Upper lobe of right lung (tissue), 1 donor: ENCODE data around the gene FAM53A. TPM values are rescaled to one million over a fixed set of nuclear protein-coding genes. Genes with fewer than 3 reads are reported as not detected.

Source experiments
- ATAC-seq: fragments of 200-7000 bp; cut with Tn5 transposase; one replicate; pipeline ENCODE4 v1.9.1; 2020; ENCODE audit warnings: mild to moderate bottlenecking, moderate library complexity
- DNase-seq: peaks from one replicate; pipeline ENCODE4 v3.0.0-alpha.2; 2020
- H3K27ac ChIP-seq: fragments of 200-600 bp; one replicate; pipeline ENCODE4 v1.8.0; 2022
- H3K27me3 ChIP-seq: fragments of 200-600 bp; one replicate; pipeline ENCODE4 v1.8.0; 2022; ENCODE audit warnings: mild to moderate bottlenecking
- H3K36me3 ChIP-seq: fragments of 200-600 bp; one replicate; pipeline ENCODE4 v1.8.0; 2022
- H3K4me1 ChIP-seq: fragments of 200-600 bp; one replicate; pipeline ENCODE4 v1.8.0; 2022
- H3K4me3 ChIP-seq: fragments of 200-600 bp; one replicate; pipeline ENCODE4 v1.8.0; 2022; ENCODE audit warnings: mild to moderate bottlenecking
- H3K9me3 ChIP-seq: fragments of 200-600 bp; one replicate; pipeline ENCODE4 v1.8.0; 2022
- intact Hi-C: fragments of 100-400 bp; cut with DNase I; formaldehyde crosslinking; loops from one replicate; pipeline ENCODE4 v1.11.0; 2022
- total RNA-seq: library from RNA; stranded (reverse); fragmentation: NEBNext Ultra II Directional; extraction: Animal tissue kit (Norgen Biotek cat#: 25700); gene quantifications from one replicate; pipeline ENCODE4 v1.2.1, GENCODE V29; 2021
- TF ChIP-seq, protein P1 (sequence below): fragments of 200-600 bp; IDR thresholded peaks from one replicate; pipeline ENCODE4 v1.8.0; 2022; ENCODE audit warnings: antibody characterized with exemption
- donor health status: DM: no; HTN: yes; CAD: no; lungs with severe emphysema.

FAM53A gene
- total RNA-seq, 1 donor from 2014 or later = 2.8 TPM

DNA sequence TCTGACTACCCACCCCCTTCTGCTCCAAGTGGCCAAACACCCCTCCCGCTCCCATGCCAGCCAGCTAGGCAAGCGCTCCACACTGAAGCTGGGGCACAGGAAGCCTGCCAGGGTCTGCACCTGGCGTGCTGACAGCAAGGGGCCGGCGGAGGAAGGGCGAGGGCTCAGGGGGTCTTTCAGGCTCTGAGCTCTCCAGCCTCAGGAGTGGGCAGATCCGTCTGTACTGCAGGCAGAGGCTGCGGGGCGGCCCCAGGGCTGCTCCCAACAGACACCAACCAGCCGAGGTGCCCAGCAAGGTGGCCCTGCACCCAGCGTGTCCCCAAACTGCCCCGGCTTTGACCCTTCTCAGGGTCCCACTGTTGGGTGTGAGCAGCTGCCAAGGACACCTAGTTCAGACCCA is 14.8 kb downstream of the FAM53A start:
- Histone ChIP-seq H3K9me3 (no peaks in the 10 kb centered on the region), H3K27ac (no peak overlapping the region), H3K36me3 (no peaks in the 10 kb centered on the region), H3K27me3 (no peaks in the 10 kb centered on the region), H3K4me1 (no peaks in the 10 kb centered on the region), H3K4me3 (no peak overlapping the region)
- TF ChIP-seq, protein P1, sequence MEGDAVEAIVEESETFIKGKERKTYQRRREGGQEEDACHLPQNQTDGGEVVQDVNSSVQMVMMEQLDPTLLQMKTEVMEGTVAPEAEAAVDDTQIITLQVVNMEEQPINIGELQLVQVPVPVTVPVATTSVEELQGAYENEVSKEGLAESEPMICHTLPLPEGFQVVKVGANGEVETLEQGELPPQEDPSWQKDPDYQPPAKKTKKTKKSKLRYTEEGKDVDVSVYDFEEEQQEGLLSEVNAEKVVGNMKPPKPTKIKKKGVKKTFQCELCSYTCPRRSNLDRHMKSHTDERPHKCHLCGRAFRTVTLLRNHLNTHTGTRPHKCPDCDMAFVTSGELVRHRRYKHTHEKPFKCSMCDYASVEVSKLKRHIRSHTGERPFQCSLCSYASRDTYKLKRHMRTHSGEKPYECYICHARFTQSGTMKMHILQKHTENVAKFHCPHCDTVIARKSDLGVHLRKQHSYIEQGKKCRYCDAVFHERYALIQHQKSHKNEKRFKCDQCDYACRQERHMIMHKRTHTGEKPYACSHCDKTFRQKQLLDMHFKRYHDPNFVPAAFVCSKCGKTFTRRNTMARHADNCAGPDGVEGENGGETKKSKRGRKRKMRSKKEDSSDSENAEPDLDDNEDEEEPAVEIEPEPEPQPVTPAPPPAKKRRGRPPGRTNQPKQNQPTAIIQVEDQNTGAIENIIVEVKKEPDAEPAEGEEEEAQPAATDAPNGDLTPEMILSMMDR = no peak
- DNase-seq (no peak), ATAC-seq (no peak)
- intact Hi-C loops = no loop called here

DNA sequence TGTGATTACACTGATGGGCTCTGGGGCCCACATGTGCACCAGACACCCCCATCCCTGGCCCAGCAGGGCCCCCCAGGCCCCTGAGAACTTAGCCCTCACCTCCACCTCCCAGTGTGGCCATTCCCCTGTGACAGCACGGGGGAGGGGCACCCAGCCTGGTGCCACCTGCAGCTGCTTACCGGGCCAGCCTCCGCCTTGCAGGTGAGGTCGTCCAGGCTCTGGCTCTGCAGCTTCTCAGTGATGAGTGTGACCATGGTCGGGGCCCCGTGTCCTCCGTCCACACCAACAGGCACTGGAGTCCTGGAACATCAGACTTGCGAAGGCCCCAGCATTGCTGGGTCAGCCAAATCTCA is 15.6 kb downstream of the FAM53A start:
- Histone ChIP-seq H3K27ac (no peak overlapping the region), H3K4me3 (no peak overlapping the region), H3K36me3 (no peaks in the 10 kb centered on the region), H3K27me3 (no peaks in the 10 kb centered on the region), H3K4me1 (no peaks in the 10 kb centered on the region), H3K9me3 (no peaks in the 10 kb centered on the region)
- DNase-seq = no peak
- intact Hi-C loops = no loop called here
- ATAC-seq = no peak
- TF ChIP-seq, protein P1 = no peak

DNA sequence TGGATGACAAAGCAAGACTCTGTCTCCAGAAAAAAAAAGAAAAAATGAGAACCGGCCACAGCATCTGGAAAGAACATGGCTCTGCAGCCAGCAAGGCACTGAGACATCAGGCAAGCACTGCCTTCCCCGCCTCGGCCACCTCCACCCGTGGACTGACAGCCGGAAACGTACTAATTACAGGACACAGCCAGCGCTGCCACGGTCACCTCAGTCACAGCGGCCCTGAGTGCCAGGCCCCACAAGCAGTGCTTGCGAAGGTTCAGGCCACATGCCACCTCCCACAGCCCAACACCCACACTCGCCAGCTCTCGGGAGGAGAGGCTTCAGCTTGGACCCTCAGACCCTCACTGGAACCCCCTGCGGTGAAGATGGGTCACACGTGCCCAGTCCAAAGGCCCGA is 16.8 kb downstream of the FAM53A start:
- no peaks in the 10 kb centered on the region for H3K4me1 ChIP-seq
- H3K36me3 ChIP-seq = no peaks in the 10 kb centered on the region
- intact Hi-C loops = no loop called here
- H3K9me3 ChIP-seq = no peaks in the 10 kb centered on the region
- no peaks in the 10 kb centered on the region for H3K27me3 ChIP-seq
- no peak for DNase-seq
- no peak for ATAC-seq
- H3K4me3 ChIP-seq = no peak overlapping the region
- TF ChIP-seq, protein P1 = no peak
- H3K27ac ChIP-seq = no peak overlapping the region

DNA sequence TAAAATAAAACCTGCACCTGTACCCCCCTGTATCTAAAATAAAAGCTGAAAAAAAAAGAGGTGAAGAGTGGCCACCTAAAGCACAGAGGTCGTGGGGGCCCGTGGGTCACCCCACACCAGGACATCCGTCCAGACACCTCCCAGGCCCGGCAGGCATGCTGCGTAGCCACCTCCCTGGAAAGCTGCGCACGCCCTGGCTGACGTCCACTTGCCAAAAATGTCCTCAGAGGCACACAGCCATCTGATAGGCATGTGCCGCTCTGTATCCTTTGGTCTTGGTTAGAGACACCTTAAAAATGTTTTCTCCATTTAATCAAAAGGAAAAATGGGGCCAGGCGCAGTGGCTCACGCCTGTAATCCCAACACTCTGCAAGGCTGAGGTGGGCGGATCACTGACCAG is 17.7 kb downstream of the FAM53A start:
- DNase-seq = no peak
- no peak for ATAC-seq
- no peaks in the 10 kb centered on the region for H3K9me3 ChIP-seq
- no peak overlapping the region for H3K27ac ChIP-seq
- H3K4me1 ChIP-seq = no peaks in the 10 kb centered on the region
- H3K4me3 ChIP-seq = no peak overlapping the region
- TF ChIP-seq, protein P1 = no peak
- H3K27me3 ChIP-seq = no peaks in the 10 kb centered on the region
- intact Hi-C loops = no loop called here
- H3K36me3 ChIP-seq = no peaks in the 10 kb centered on the region

DNA sequence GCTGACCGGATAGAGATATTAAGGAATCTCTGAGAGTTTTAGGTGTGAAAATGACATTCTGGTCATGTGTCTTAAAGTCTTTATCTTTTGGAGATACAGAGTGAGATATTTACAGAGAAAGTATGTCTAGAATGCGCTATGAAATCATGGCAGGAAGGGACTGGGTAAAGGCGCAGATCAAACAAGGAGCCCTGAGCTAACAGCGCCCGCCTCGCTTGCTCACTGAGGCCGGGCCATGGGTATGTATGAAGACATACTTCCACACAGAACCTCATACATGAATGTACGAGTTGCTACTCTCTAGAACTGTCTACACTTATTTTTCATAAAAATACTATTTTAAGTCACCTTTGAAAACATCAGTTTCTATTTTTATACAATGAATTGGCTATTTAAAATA is 20.0 kb downstream of the FAM53A start:
- H3K36me3 ChIP-seq = no peaks in the 10 kb centered on the region
- TF ChIP-seq, protein P1 = no peak
- no peak overlapping the region for H3K4me3 ChIP-seq
- ATAC-seq (no peak), DNase-seq (no peak)
- H3K27ac ChIP-seq = no peak overlapping the region
- H3K9me3 ChIP-seq = no peaks in the 10 kb centered on the region
- no peaks in the 10 kb centered on the region for H3K27me3 ChIP-seq
- intact Hi-C loops = no loop called here
- H3K4me1 ChIP-seq = no peaks in the 10 kb centered on the region

DNA sequence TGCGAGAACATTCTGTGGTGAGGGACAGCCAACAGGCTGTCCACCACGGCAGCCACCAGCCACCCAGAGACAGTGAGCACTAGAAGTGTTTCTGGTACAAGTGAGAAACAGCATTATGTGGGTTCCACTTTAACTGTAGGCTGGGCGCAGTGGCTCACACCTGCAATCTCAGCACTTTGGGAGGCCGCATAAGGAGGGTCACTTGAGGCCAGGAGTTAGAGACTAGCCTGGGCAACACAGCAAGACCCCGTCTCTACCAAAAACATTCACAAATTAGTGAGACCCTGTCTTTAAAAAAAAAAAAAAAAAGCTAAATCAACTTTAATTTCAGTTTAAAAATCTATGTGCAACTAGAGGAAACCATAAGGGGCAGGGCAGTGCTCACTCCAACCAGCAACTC is 20.6 kb downstream of the FAM53A start:
- TF ChIP-seq, protein P1 = no peak
- ATAC-seq (no peak), DNase-seq (no peak)
- intact Hi-C loops = no loop called here
- no peaks in the 10 kb centered on the region for H3K4me1 ChIP-seq
- no peaks in the 10 kb centered on the region for H3K27me3 ChIP-seq
- no peak overlapping the region for H3K27ac ChIP-seq
- H3K4me3 ChIP-seq = no peak overlapping the region
- no peaks in the 10 kb centered on the region for H3K36me3 ChIP-seq
- no peaks in the 10 kb centered on the region for H3K9me3 ChIP-seq
